Lung (tissue), 12 donors: ENCODE measurements around the gene BIRC7. TPM values are rescaled to one million over a fixed set of nuclear protein-coding genes. Genes with fewer than 3 reads are reported as not detected.

Source experiments
- ATAC-seq: fragments of 200-7000 bp; cut with Tn5 transposase; one replicate; pipeline ENCODE4 v1.9.1; 2020; ENCODE audit warnings: moderate number of reproducible peaks; ENCODE audit not compliant: insufficient read depth, low FRiP score
- DNase-seq, 3 donors: peaks; one replicate each; pipeline ENCODE4 v3.0.0-alpha.2; 2013 to 2017
- H3K27ac ChIP-seq, 2 donors: one replicate each; pipeline ENCODE4 v1.5.1; 2013; ENCODE audit warnings: mild to moderate bottlenecking in 2 of 2, moderate library complexity in 2 of 2, control low read depth in 1 of 2, inconsistent platforms in 1 of 2, low read depth in 1 of 2, low read length in 1 of 2
- H3K27me3 ChIP-seq, 3 donors: one replicate each; pipeline ENCODE4 v1.5.1; 2013; ENCODE audit warnings: low read length in 2 of 3; ENCODE audit not compliant: control insufficient read depth in 3 of 3, insufficient read depth in 3 of 3
- H3K36me3 ChIP-seq, 4 donors: one replicate each; pipeline ENCODE4 v1.5.1; 2013; ENCODE audit warnings: low read length in 4 of 4, mild to moderate bottlenecking in 1 of 4, moderate library complexity in 1 of 4; ENCODE audit not compliant: control insufficient read depth in 4 of 4, insufficient read depth in 4 of 4
- H3K4me1 ChIP-seq, 5 donors: one replicate each; pipeline ENCODE4 v1.5.1; 2013; ENCODE audit warnings: low read length in 5 of 5, mild to moderate bottlenecking in 2 of 5, moderate library complexity in 1 of 5; ENCODE audit not compliant: control insufficient read depth in 5 of 5, insufficient read depth in 5 of 5
- H3K4me3 ChIP-seq: one replicate; pipeline ENCODE4 v1.5.1; 2013; ENCODE audit warnings: mild to moderate bottlenecking, control low read depth, moderate library complexity
- H3K9ac ChIP-seq, 2 donors: one replicate each; pipeline ENCODE4 v1.5.1; 2013; ENCODE audit warnings: low read length in 2 of 2, control low read depth in 1 of 2; ENCODE audit not compliant: insufficient read depth in 1 of 2
- H3K9me3 ChIP-seq, 4 donors: one replicate each; pipeline ENCODE4 v1.5.1; 2013; ENCODE audit warnings: low read length in 3 of 4, mild to moderate bottlenecking in 1 of 4, moderate library complexity in 1 of 4; ENCODE audit not compliant: control insufficient read depth in 4 of 4, insufficient read depth in 3 of 4
- WGBS, 2 donors: extraction: QIAGEN DNeasy Blood & Tissue Kit; methylation state at CpG; one replicate each; pipeline ENCODE4 v1.1.7; 2013; 5-methylcytosine and 5-hydroxymethylcytosine counted together
- polyA plus RNA-seq, 2 donors: library from polyadenylated mRNA; stranded (reverse); fragments of 200-250 nt; gene quantifications; one replicate each; pipeline ENCODE4 v1.2.1, GENCODE V29; 2013
- total RNA-seq, 2 donors: library from RNA; depleted of rRNA in 1 of 2; stranded (reverse); fragments of >200 nt in 1 of 2; gene quantifications; one replicate each; pipeline ENCODE4 v1.2.1, GENCODE V29; 2014 to 2021
- TF ChIP-seq, protein P1 (sequence below): IDR thresholded peaks from 2 replicates; pipeline ENCODE4 v1.5.1; 2012; ENCODE audit warnings: mild to moderate bottlenecking; ENCODE audit errors: control extremely low read depth, extremely low read depth
- donor health status: control.
- donor health status: control.
- donor health status: Bipolar disorder and iron deficiency.
- donor health status: healthy.
- donor health status: DM: yes; HTN: yes; CAD: no.

Gene BIRC7
- total and polyA plus RNA-seq, 4 donors = 0.57 to 1.2 (median 0.71) TPM; not detected in 1

DNA sequence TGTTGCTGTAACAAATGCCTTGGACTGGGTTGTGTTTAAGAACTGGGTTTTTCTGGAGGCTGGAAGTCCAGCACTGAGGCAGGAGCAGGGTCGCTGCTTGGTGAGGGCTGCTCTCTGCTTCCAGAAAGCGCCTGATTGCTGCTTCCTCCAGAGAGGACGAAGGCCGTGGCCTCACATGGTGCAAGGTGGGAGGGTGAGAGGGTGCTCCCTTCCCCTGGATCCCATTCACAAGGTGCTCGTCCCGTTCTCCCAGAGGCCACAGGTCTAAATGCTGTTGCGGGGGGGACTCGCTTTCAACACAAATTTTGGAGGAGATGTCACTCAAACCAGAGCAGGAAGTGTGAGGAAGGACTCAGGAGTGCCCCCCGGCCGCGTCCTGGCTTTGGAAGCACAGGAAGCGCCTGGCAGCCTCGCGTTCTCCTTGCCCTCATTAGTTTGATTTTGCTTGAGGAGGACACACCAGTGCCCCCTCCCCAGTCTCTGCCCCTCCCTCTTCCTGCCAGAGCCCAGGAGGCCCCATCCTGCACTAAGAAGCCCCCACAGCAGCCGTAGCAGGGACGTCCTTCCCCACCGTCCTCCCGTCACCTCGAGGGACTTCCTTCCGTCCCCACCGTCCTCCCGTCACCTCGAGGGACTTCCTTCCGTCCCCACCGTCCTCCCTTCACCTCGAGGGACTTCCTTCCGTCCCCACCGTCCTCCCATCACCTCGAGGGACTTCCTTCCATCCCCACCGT, 26.3 kb downstream of the BIRC7 start:
- TF ChIP-seq, protein P1, sequence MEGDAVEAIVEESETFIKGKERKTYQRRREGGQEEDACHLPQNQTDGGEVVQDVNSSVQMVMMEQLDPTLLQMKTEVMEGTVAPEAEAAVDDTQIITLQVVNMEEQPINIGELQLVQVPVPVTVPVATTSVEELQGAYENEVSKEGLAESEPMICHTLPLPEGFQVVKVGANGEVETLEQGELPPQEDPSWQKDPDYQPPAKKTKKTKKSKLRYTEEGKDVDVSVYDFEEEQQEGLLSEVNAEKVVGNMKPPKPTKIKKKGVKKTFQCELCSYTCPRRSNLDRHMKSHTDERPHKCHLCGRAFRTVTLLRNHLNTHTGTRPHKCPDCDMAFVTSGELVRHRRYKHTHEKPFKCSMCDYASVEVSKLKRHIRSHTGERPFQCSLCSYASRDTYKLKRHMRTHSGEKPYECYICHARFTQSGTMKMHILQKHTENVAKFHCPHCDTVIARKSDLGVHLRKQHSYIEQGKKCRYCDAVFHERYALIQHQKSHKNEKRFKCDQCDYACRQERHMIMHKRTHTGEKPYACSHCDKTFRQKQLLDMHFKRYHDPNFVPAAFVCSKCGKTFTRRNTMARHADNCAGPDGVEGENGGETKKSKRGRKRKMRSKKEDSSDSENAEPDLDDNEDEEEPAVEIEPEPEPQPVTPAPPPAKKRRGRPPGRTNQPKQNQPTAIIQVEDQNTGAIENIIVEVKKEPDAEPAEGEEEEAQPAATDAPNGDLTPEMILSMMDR = no peak
- Histone ChIP-seq H3K9ac (no peak overlapping the region), H3K27ac (no peak overlapping the region), H3K9me3 (peaks cover 0 to 4% (median 0%) of the 10 kb centered on the region in 4 donors), H3K4me1 (peaks cover 0 to 74% (median 31%) of the 10 kb centered on the region in 5 donors), H3K27me3 (peaks cover 0 to 7% (median 3%) of the 10 kb centered on the region in 3 donors), H3K36me3 (no peaks in the 10 kb centered on the region), H3K4me3 (no peak overlapping the region)
- ATAC-seq (no peak), DNase-seq (no peak)
- WGBS, 2 donors = 21% methylated on average over 30 of the region's 30 CpGs

DNA sequence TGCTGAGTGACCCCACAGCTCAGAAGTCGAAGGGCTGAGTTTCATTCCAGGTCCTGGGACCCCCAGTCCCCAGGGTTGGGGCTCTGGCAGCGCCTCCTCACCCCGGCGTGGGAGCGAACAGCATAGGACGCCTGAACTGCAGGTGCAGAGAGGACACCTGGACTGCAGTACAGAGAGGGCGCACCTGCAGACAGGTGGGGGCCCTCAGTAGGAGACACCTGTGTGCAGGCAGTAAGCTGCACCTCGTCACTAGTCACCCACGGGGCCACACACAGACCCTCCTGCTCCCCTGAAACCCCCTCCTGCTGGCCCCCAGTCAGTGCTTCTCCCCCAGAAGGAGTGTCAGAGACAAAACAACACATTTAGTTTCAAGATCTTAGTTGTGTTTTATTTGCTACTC, 27.1 kb downstream of the BIRC7 start:
- Histone ChIP-seq H3K36me3 (no peaks in the 10 kb centered on the region), H3K4me3 (no peak overlapping the region), H3K9me3 (peaks cover 0 to 2% (median 0%) of the 10 kb centered on the region in 4 donors), H3K27me3 (peaks cover 0 to 7% (median 2%) of the 10 kb centered on the region in 3 donors), H3K4me1 (peaks cover 0 to 70% (median 28%) of the 10 kb centered on the region in 5 donors), H3K27ac (no peak overlapping the region), H3K9ac (no peak overlapping the region)
- WGBS, 2 donors = 83 to 88% methylated on average over 9 of the region's 9 CpGs
- TF ChIP-seq, protein P1 = no peak
- ATAC-seq (no peak), DNase-seq (no peak)

DNA sequence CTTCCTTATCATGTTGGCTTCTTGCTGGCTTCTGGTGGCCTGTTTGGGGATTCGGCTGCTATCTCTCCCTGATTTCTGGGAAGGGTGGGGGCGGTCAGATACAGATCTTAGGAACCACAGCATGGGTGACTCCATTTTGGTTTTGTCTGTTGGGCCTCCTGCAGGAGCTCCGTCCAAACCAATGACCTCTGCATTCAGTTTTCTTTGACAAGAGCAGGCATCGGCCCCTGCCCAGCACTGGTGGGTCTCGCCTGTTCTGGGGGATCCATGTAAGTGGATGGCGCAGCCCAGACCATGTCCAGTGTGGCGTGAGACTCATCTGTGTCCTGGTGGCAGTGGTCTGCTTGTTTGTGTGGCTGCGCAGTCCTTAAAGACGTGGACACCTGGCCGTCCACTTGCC, 28.3 kb downstream of the BIRC7 start:
- no peak overlapping the region for H3K9ac ChIP-seq
- peaks cover 0 to 7% (median 2%) of the 10 kb centered on the region in 3 donors for H3K27me3 ChIP-seq
- H3K9me3 ChIP-seq = peaks cover 0 to 2% (median 0%) of the 10 kb centered on the region in 4 donors
- 87 to 89% methylated on average over 10 of the region's 10 CpGs for whole genome bisulfite sequencing, 2 donors
- TF ChIP-seq, protein P1 = no peak
- no peak for DNase-seq
- no peak overlapping the region for H3K27ac ChIP-seq
- H3K36me3 ChIP-seq = no peaks in the 10 kb centered on the region
- no peak for ATAC-seq
- peaks cover 0 to 70% (median 26%) of the 10 kb centered on the region in 5 donors for H3K4me1 ChIP-seq
- no peak overlapping the region for H3K4me3 ChIP-seq
